Erythroblast (primary cell): ENCODE results near the gene RPGR.

Experiments
- DNase-seq, 2 experiments: peaks; one replicate each; lab custom pipeline; 2025; lab: John Stamatoyannopoulos, UW
- GATA1 ChIP-seq: IDR thresholded peaks from 2 replicates; pipeline ENCODE4 v1.6.1; 2011; ENCODE audit warnings: low read depth, mild to moderate bottlenecking, control low read depth, low read length, moderate library complexity
- POLR2A ChIP-seq: IDR thresholded peaks from 2 replicates; pipeline ENCODE4 v1.6.1; 2011; ENCODE audit warnings: mild to moderate bottlenecking, low read length

The RPGR gene

GRCh38 chrX:38305971-38306370 is 21.3 kb downstream of the RPGR start:
- TF ChIP-seq GATA1 (no peak), POLR2A (no peak)
- DNase-seq: no peak

- DNase-seq: peak in 1 of 2 experiments; percentile 2
- TF ChIP-seq POLR2A: no peak
- TF ChIP-seq GATA1: no peak
Measured at GRCh38 chrX:38304010-38304409, 23.3 kb downstream of the RPGR start.

GRCh38 chrX:38293741-38294140 is 33.6 kb downstream of the RPGR start:
- no peak for TF ChIP-seq POLR2A
- TF ChIP-seq GATA1: no peak

GRCh38 chrX:38287674-38288073 is 39.6 kb downstream of the RPGR start:
- no peak for TF ChIP-seq GATA1
- TF ChIP-seq POLR2A: no peak
- DNase-seq: no peak

More at GRCh38 chrX:38293741-38294140, 33.6 kb downstream of the RPGR start:
- peak in 1 of 2 experiments; percentile 0 for DNase-seq

- DNase-seq: no peak
- TF ChIP-seq POLR2A (no peak), GATA1 (no peak)
Measured at GRCh38 chrX:38285649-38286048, 41.7 kb downstream of the RPGR start.

GRCh38 chrX:38282049-38282448 is 45.3 kb downstream of the RPGR start:
- TF ChIP-seq POLR2A (no peak), GATA1 (no peak)
- DNase-seq: no peak

GRCh38 chrX:38279188-38279587 is 48.1 kb downstream of the RPGR start:
- DNase-seq: no peak
- TF ChIP-seq POLR2A (no peak), GATA1 (no peak)

GRCh38 chrX:38278682-38279081 is 48.6 kb downstream of the RPGR start:
- TF ChIP-seq GATA1: no peak
- DNase-seq: no peak

GRCh38 chrX:38277802-38278201 is 49.5 kb downstream of the RPGR start:
- no peak for DNase-seq
- TF ChIP-seq POLR2A: no peak
- TF ChIP-seq GATA1: no peak

- DNase-seq: no peak
- TF ChIP-seq GATA1: no peak
- TF ChIP-seq POLR2A: no peak
Measured at GRCh38 chrX:38277136-38277535, 50.2 kb downstream of the RPGR start.

GRCh38 chrX:38276089-38276488 is 51.2 kb downstream of the RPGR start:
- DNase-seq: no peak
- TF ChIP-seq GATA1: no peak
- no peak for TF ChIP-seq POLR2A

GRCh38 chrX:38275615-38276014 is 51.7 kb downstream of the RPGR start:
- DNase-seq: no peak
- no peak for TF ChIP-seq POLR2A
- no peak for TF ChIP-seq GATA1

- TF ChIP-seq POLR2A: no peak
- no peak for TF ChIP-seq GATA1
Measured at GRCh38 chrX:38273453-38273852, 53.9 kb downstream of the RPGR start.

GRCh38 chrX:38271154-38271716 is 56.1 kb downstream of the RPGR start:
- DNase-seq: no peak
- TF ChIP-seq POLR2A (no peak), GATA1 (no peak)

More at GRCh38 chrX:38273453-38273852, 53.9 kb downstream of the RPGR start:
- no peak for DNase-seq

GRCh38 chrX:38268011-38268410 is 59.3 kb downstream of the RPGR start:
- no peak for DNase-seq
- TF ChIP-seq GATA1 (no peak), POLR2A (no peak)
